HCT116 (cell line): ENCODE data around the gene SLC25A22. TPM values are rescaled to one million over a fixed set of nuclear protein-coding genes. Genes with fewer than 3 reads are reported as not detected.

Source experiments
- ATAC-seq: fragments of 200-7000 bp; cut with Tn5 transposase; 2 replicates; pipeline ENCODE4 v1.9.1; 2020; ENCODE audit warnings: mild to moderate bottlenecking, moderate library complexity
- BruUV-seq: library from RNA; stranded (reverse); fragments of 400-500 nt; replicated peaks from 2 replicates; lab custom pipeline; 2021; lab: Mats Ljungman, UMichigan
- CTCF ChIA-PET: fragments of 300-600 bp; sonication (Branson Sonifier 250); formaldehyde crosslinking; loops from one replicate; lab custom pipeline; 2021; ENCODE audit warnings: antibody characterized with exemption; lab: Charles Lee
- POLR2A ChIA-PET: fragments of 300-600, 350-600 bp; sonication (Branson Sonifier 250); formaldehyde crosslinking; loops from one replicate; lab custom pipeline; 2021; ENCODE audit warnings: antibody characterized with exemption; lab: Charles Lee
- RAD21 ChIA-PET, 2 experiments: fragments of 300-600 bp; sonication (Branson Sonifier 250); formaldehyde crosslinking; loops; one replicate each; lab custom pipeline; 2023; ENCODE audit warnings: low total read pairs in 2 of 2; ENCODE audit not compliant: uncharacterized antibody in 2 of 2, unreplicated experiment in 2 of 2, low non-redundant PET in 1 of 2; lab: Charles Lee
- DNase-seq: peaks from one replicate; pipeline ENCODE4 v3.0.0-alpha.2; 2010; ENCODE audit warnings: low read depth, low spot score
- H2AFZ ChIP-seq: fragments of 200-600 bp; shearing (Covaris generic), sonication (generic); 2 replicates; pipeline ENCODE4 v1.6.1; 2017; ENCODE audit warnings: low read depth, mixed run types, mixed read lengths, antibody characterized with exemption, low read length; ENCODE audit not compliant: poor library complexity, severe bottlenecking
- H3K27ac ChIP-seq: 2 replicates; pipeline ENCODE4 v1.5.1; 2012; ENCODE audit warnings: low read depth, low read length
- H3K27me3 ChIP-seq: fragments of 200-600 bp; sonication (generic); 2 replicates; pipeline ENCODE4 v1.6.1; 2016; ENCODE audit warnings: mixed run types, low read length, mixed read lengths; ENCODE audit not compliant: insufficient read depth
- H3K36me3 ChIP-seq, 2 experiments: fragments of 200-500 bp in 1 of 2; fragments of 200-600 bp in 1 of 2; sonication (Bioruptor generic) in 1 of 2; sonication (generic) in 1 of 2; 2 replicates each; pipeline versions ENCODE4 v1.5.1 to v1.6.1; 2014 to 2016; ENCODE audit warnings: low read length in 2 of 2, inconsistent platforms in 1 of 2, mixed read lengths in 1 of 2, mixed run types in 1 of 2; ENCODE audit not compliant: insufficient read depth in 2 of 2, control insufficient read depth in 1 of 2
- H3K4me1 ChIP-seq, 2 experiments: fragments of 200-600 bp in 1 of 2; sonication (generic) in 1 of 2; 2 replicates each; pipeline versions ENCODE4 v1.5.1 to v1.6.1; 2012 to 2017; ENCODE audit warnings: low read length in 2 of 2, inconsistent platforms in 1 of 2, mild to moderate bottlenecking in 1 of 2, mixed read lengths in 1 of 2, mixed run types in 1 of 2, moderate library complexity in 1 of 2; ENCODE audit not compliant: insufficient read depth in 2 of 2, control insufficient read depth in 1 of 2
- H3K4me2 ChIP-seq: fragments of 200-600 bp; sonication (generic); 2 replicates; pipeline ENCODE4 v1.6.1; 2017; ENCODE audit warnings: mixed run types, low read length, mixed read lengths
- H3K4me3 ChIP-seq, 2 experiments: fragments of 200-600 bp in 1 of 2; sonication (generic) in 1 of 2; replicated peaks in 1 of 2; 2 replicates each; pipeline ENCODE4 v1.5.1; 2011 to 2016; ENCODE audit warnings: low read length in 2 of 2, control low read depth in 1 of 2, low read depth in 1 of 2, mild to moderate bottlenecking in 1 of 2, mixed read lengths in 1 of 2, mixed run types in 1 of 2
- H3K79me2 ChIP-seq: fragments of 200-600 bp; sonication (generic); 2 replicates; pipeline ENCODE4 v1.6.1; 2017; ENCODE audit warnings: mild to moderate bottlenecking, mixed run types, low read length, moderate library complexity, mixed read lengths; ENCODE audit not compliant: insufficient read depth
- H3K9ac ChIP-seq: fragments of 200-600 bp; sonication (generic); 2 replicates; pipeline ENCODE4 v1.6.1; 2016; ENCODE audit warnings: low read length, mixed read lengths
- H3K9me2 ChIP-seq: fragments of 200-600 bp; sonication (generic), shearing (Covaris generic); 2 replicates; pipeline ENCODE4 v1.6.1; 2017; ENCODE audit warnings: mixed run types, mild to moderate bottlenecking, moderate library complexity; ENCODE audit not compliant: insufficient read depth
- H3K9me3 ChIP-seq, 2 experiments: fragments of 200-500 bp in 1 of 2; fragments of 200-600 bp in 1 of 2; sonication (Bioruptor generic) in 1 of 2; sonication (generic) in 1 of 2; 2 replicates each; pipeline ENCODE4 v1.6.1; 2014 to 2017; ENCODE audit warnings: low read length in 2 of 2, mixed read lengths in 2 of 2, inconsistent platforms in 1 of 2, low read depth in 1 of 2, mild to moderate bottlenecking in 1 of 2, mixed run types in 1 of 2, moderate library complexity in 1 of 2; ENCODE audit not compliant: control insufficient read depth in 1 of 2, insufficient read depth in 1 of 2
- H4K20me1 ChIP-seq: fragments of 200-600 bp; sonication (generic), shearing (Covaris generic); 2 replicates; pipeline ENCODE4 v1.6.1; 2017; ENCODE audit warnings: mixed run types, mild to moderate bottlenecking, moderate library complexity; ENCODE audit not compliant: insufficient read depth
- ATF3 ChIP-seq: IDR thresholded peaks from 2 replicates; pipeline ENCODE4 v1.6.1; 2012
- CTCF ChIP-seq, 3 experiments: fragments of 200-600 bp in 1 of 3; sonication (generic) in 1 of 3; IDR thresholded peaks in 2 of 3; conservative IDR thresholded peaks in 1 of 3; 2 replicates each; pipeline ENCODE4 v1.5.1; 2012 to 2017; ENCODE audit warnings: low read depth in 2 of 3, low read length in 2 of 3, antibody characterized with exemption in 1 of 3, borderline replicate concordance in 1 of 3, control low read depth in 1 of 3, mild to moderate bottlenecking in 1 of 3, mixed read lengths in 1 of 3, mixed run types in 1 of 3, moderate library complexity in 1 of 3; ENCODE audit not compliant: insufficient read depth in 1 of 3
- EGR1 ChIP-seq: IDR thresholded peaks from 2 replicates; pipeline ENCODE4 v1.6.1; 2012; ENCODE audit warnings: low read depth
- ELF1 ChIP-seq: IDR thresholded peaks from 2 replicates; pipeline ENCODE4 v1.6.1; 2012; ENCODE audit warnings: low read depth, borderline replicate concordance
- POLR2A ChIP-seq: IDR thresholded peaks from 2 replicates; pipeline ENCODE4 v1.7.0; 2011; ENCODE audit warnings: borderline replicate concordance; ENCODE audit not compliant: insufficient read depth, insufficient read length; ENCODE audit errors: extremely low read depth
- SP1 ChIP-seq: IDR thresholded peaks from 2 replicates; pipeline ENCODE4 v1.6.1; 2012; ENCODE audit warnings: low read depth
- SRF ChIP-seq: IDR thresholded peaks from 2 replicates; pipeline ENCODE4 v1.6.1; 2012; ENCODE audit warnings: low read depth
- YY1 ChIP-seq: IDR thresholded peaks from 2 replicates; pipeline ENCODE4 v1.6.1; 2011; ENCODE audit warnings: low read length, low read depth, moderate library complexity, mild to moderate bottlenecking; ENCODE audit not compliant: insufficient replicate concordance; ENCODE audit errors: extremely low read depth
- ZBTB33 ChIP-seq: IDR thresholded peaks from 2 replicates; pipeline ENCODE4 v1.6.1; 2011; ENCODE audit warnings: mild to moderate bottlenecking, low read length, moderate library complexity; ENCODE audit not compliant: insufficient replicate concordance; ENCODE audit errors: extremely low read depth
- intact Hi-C: fragments of 100-400 bp; cut with micrococcal nuclease; formaldehyde crosslinking; loops from 2 replicates; pipeline ENCODE4 v1.10.0; 2022
- total RNA-seq: library from RNA; stranded (reverse); gene quantifications from one replicate; pipeline ENCODE4 v1.2.1, GENCODE V29; 2021; ENCODE audit not compliant: unreplicated experiment

Gene SLC25A22
- total RNA-seq, 1 experiment from 2014 or later, result 62.0 TPM

- TF ChIP-seq CTCF (IDR thresholded peaks at IDR 0.05 in 2 of 3, conservative IDR thresholded peaks at IDR 0.05 in 1 of 3; ENCODE audit: borderline replicate concordance in 1 of 3, insufficient read depth in 1 of 3, low read depth in 2 of 3, low read length in 2 of 3) (no peak), ATF3 (no peak)
Observed at GRCh38 chr11:789943-790342, 8.1 kb downstream of the SLC25A22 start, which contains the start of gene CEND1 (continued).

- peaks cover 0 to 4% of the 10 kb centered on the region in 2 experiments; a peak in 1 of 4 replicates for H3K36me3 ChIP-seq
- no peak overlapping the region for H3K4me3 ChIP-seq
- no peak for DNase-seq
- peaks cover 7 to 16% of the 10 kb centered on the region in 2 experiments; a peak in 3 of 4 replicates for H3K4me1 ChIP-seq
- H3K9me2 ChIP-seq, result no peaks in the 10 kb centered on the region
- RAD21 ChIA-PET, result no interaction called here
- no TSS peak for BruUV-seq
- no peak overlapping the region for H3K4me2 ChIP-seq
- CTCF ChIA-PET, result no interaction called here
- H3K9ac ChIP-seq, result no peak overlapping the region
- H2AFZ ChIP-seq, result no peak overlapping the region
- POLR2A ChIA-PET, result no interaction called here
- no peak for ATAC-seq
- peaks cover 4% of the 10 kb centered on the region; the same call in 1 of the 2 replicates for H3K79me2 ChIP-seq
- H3K9me3 ChIP-seq, result no peaks in the 10 kb centered on the region
- intact Hi-C loops, result no loop called here
- H4K20me1 ChIP-seq, result no peaks in the 10 kb centered on the region
- H3K27ac ChIP-seq, result no peak overlapping the region
- H3K27me3 ChIP-seq, result no peaks in the 10 kb centered on the region
- TF ChIP-seq EGR1 (no peak), SRF (no peak), POLR2A (no peak), ZBTB33 (no peak), ELF1 (no peak), YY1 (no peak), SP1 (no peak)
Observed at GRCh38 chr11:788953-789940, 8.8 kb downstream of the SLC25A22 start.
